ACC112 (cell line): ENCODE results near the gene RSF1.

Experiments used
- H2AFZ ChIP-seq: fragments of 200-600 bp; sonication (generic); one replicate; pipeline ENCODE4 v1.6.0; 2017; ENCODE audit warnings: antibody characterized with exemption, low read length; ENCODE audit not compliant: unreplicated experiment
- H3K27ac ChIP-seq: fragments of 200-600 bp; sonication (generic); 2 replicates; pipeline ENCODE4 v1.5.1; 2014; ENCODE audit warnings: low read depth, mild to moderate bottlenecking, antibody characterized with exemption, low read length, moderate library complexity
- H3K27me3 ChIP-seq: fragments of 200-600 bp; sonication (generic); 2 replicates; pipeline ENCODE4 v1.6.1; 2014; ENCODE audit warnings: mild to moderate bottlenecking, antibody characterized with exemption, low read length, moderate library complexity, mixed read lengths; ENCODE audit not compliant: insufficient read depth
- H3K36me3 ChIP-seq: fragments of 200-600 bp; sonication (generic); 2 replicates; pipeline ENCODE4 v1.6.1; 2016; ENCODE audit warnings: mild to moderate bottlenecking, antibody characterized with exemption, low read length, moderate library complexity, mixed read lengths; ENCODE audit not compliant: insufficient read depth
- H3K4me1 ChIP-seq: fragments of 200-600 bp; sonication (generic); one replicate; pipeline ENCODE4 v1.6.1; 2016; ENCODE audit warnings: low read length, mixed read lengths; ENCODE audit not compliant: insufficient read depth, unreplicated experiment, control insufficient read depth
- H3K4me3 ChIP-seq: fragments of 200-600 bp; sonication (generic); 2 replicates; pipeline ENCODE4 v1.5.1; 2014; ENCODE audit warnings: mild to moderate bottlenecking, low read depth, low read length
- H3K79me2 ChIP-seq: fragments of 200-600 bp; sonication (generic); one replicate; pipeline ENCODE4 v1.6.0; 2016; ENCODE audit warnings: low read length; ENCODE audit not compliant: control insufficient read depth, unreplicated experiment, insufficient read depth

Gene RSF1

DNA sequence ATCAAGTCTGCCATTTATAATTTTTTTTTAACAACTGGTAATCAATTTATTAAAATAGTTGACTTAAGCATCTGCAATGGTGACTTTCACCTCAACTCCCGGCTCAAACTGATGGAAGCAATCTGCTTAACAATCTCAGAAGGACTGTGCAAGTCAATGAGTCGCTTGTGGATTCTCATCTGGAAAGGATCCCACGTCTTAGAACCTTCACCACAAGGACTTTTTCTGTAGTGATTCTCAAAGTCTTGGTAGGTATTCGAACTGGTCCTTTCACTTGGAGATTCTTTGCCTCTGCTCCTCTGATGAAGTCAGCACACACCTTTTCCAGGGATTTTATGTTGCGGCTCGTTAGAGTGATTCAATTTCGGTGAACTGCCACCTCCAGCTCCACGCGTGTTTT, 7.3 kb downstream of the RSF1 start:
- peaks cover 4% of the 10 kb centered on the region; the same call in 1 of the 2 replicates for H3K36me3 ChIP-seq
- H3K4me1 ChIP-seq: peaks cover 9% of the 10 kb centered on the region
- H3K27ac ChIP-seq: no peak overlapping the region
- H3K79me2 ChIP-seq: peaks cover 93% of the 10 kb centered on the region
- H2AFZ ChIP-seq: no peak overlapping the region
- no peak overlapping the region for H3K4me3 ChIP-seq
- H3K27me3 ChIP-seq: no peaks in the 10 kb centered on the region

DNA sequence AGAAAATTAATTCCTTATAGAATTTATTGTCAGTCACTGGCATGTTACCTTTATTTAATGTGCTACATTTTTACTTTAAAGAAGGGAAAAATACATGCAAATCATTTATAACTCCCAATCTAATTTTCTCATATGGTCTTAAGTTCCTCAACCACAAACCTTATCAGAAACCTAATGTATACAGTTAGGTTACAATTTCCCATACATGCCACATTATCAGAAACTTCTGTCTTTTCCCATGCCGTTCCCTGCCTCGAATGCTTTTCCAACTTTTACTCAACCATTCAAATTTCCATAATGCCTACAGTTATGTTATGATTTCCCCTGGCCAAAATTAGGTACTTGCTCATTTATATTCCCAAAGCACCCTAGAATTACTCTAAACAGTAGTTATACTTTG, 13.5 kb downstream of the RSF1 start:
- H3K27me3 ChIP-seq: no peaks in the 10 kb centered on the region
- peaks cover 87% of the 10 kb centered on the region for H3K79me2 ChIP-seq
- no peaks in the 10 kb centered on the region for H3K4me1 ChIP-seq
- H2AFZ ChIP-seq: no peak overlapping the region
- H3K36me3 ChIP-seq: no peaks in the 10 kb centered on the region; the same call in 1 of the 2 replicates
- H3K27ac ChIP-seq: no peak overlapping the region
- H3K4me3 ChIP-seq: no peak overlapping the region

DNA sequence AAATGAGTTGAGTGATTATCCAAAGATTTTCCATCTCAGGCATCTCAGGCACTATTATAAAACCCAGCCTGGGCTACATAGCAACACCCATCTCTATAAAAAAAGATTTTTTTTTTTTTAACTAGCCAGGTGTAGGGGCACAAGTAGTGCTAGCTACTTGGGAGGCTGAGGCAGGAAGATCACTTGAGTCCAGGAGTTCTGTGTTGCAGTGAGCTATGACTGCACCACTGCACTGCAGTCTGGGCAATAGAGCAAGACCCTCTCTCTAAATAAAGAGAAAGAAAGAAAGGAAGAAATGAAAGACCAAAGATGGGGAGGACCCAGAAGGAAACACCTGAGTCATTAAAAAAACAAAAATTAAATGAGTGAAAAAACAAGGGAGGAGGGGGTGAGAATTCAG, 14.1 kb downstream of the RSF1 start:
- Histone ChIP-seq H3K4me1 (no peaks in the 10 kb centered on the region), H3K27me3 (no peaks in the 10 kb centered on the region), H3K27ac (no peak overlapping the region), H3K79me2 (peaks cover 85% of the 10 kb centered on the region), H3K36me3 (no peaks in the 10 kb centered on the region; the same call in 1 of the 2 replicates), H3K4me3 (no peak overlapping the region), H2AFZ (no peak overlapping the region)

DNA sequence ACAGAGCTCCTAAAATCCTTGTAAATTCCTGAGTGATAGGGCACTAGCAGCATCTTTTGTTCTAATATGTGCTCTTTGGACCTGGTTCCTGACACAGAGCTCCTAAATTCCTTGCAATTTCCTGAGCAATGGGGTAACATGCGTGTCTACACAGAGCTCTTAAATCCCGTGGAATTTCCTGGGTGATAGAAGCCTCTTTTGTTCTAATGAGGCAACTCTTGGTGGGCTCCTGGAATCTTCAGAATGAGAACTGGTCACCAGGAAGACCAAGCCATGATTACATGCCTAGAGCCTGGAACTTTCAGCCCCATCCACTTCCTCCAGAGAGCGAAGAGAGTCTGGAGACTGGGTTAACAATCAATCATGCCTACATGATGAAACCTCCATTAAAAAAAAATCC, 19.0 kb downstream of the RSF1 start:
- H3K4me1 ChIP-seq: no peaks in the 10 kb centered on the region

DNA sequence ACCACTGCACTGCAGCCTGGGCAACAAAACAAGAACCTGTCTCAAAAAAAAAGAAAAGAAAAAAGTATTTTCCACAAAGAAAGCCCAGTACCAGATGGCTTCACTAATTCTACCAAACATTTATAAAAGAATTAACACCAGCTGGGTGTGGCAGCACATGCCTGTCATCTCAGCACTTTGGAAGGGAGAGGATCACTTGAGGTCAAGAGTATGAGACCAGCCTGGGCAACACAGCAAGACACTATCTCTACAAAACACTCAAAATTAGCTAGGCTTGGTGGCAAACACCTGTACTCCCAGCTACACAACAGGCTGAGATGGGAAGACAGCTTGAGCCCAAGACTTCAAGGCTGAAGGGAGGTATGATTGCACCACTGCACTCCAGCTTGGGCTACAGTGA, 20.1 kb downstream of the RSF1 start:
- Histone ChIP-seq H3K4me1 (no peaks in the 10 kb centered on the region), H3K36me3 (no peaks in the 10 kb centered on the region), H3K27me3 (no peaks in the 10 kb centered on the region), H3K79me2 (peaks cover 81% of the 10 kb centered on the region), H3K27ac (no peak overlapping the region), H3K4me3 (no peak overlapping the region), H2AFZ (no peak overlapping the region)

More for the DNA sequence above, 19.0 kb downstream of the RSF1 start:
- Histone ChIP-seq H3K27me3 (no peaks in the 10 kb centered on the region), H2AFZ (no peak overlapping the region), H3K79me2 (peaks cover 83% of the 10 kb centered on the region), H3K36me3 (no peaks in the 10 kb centered on the region), H3K27ac (no peak overlapping the region), H3K4me3 (no peak overlapping the region)

DNA sequence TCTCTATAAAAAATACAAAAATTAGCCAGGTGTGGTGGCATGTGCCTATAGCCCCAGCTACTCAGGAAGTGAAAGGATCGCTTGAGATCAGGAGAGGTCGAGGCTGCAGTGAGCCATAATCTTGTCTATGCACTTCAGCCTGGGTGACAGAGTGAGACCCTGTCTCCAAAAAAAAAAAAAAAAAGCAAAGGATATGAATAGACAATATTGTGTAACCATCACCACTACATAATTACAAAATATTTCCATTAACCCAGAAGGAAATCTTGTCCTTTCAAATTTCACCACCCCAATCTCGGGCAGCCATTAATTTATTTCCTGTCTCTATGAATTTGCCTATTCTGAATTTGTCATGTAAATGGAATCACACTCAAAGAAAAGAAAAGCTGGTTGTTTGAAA, 21.2 kb downstream of the RSF1 start:
- H2AFZ ChIP-seq: no peak overlapping the region
- H3K27ac ChIP-seq: no peak overlapping the region
- H3K4me3 ChIP-seq: no peak overlapping the region
- H3K4me1 ChIP-seq: no peaks in the 10 kb centered on the region
- H3K27me3 ChIP-seq: no peaks in the 10 kb centered on the region
- H3K79me2 ChIP-seq: peaks cover 80% of the 10 kb centered on the region
- no peaks in the 10 kb centered on the region for H3K36me3 ChIP-seq

DNA sequence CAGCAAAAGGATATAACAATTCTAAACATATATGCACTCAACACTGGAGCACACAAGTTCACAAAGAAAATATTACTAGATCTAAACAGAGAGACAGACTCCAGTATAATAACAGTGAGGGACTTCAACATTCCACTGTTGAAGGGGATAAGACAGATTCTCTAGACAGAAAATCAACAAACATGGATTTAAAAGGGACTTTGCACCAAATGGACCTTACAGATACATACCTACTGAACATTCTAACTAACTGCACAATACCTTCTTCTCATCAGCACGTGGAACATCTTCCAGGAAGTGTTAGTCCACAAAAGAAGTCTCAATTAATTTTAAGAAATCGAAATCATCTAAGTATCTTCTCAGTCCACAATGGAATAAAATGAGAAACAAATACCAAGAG, 26.6 kb downstream of the RSF1 start:
- H3K4me1 ChIP-seq: no peaks in the 10 kb centered on the region
- H3K79me2 ChIP-seq: peaks cover 94% of the 10 kb centered on the region
- H3K36me3 ChIP-seq: peaks cover 10% of the 10 kb centered on the region; the same call in 1 of the 2 replicates
- H3K27ac ChIP-seq: no peak overlapping the region
- H3K4me3 ChIP-seq: no peak overlapping the region
- no peak overlapping the region for H2AFZ ChIP-seq
- no peaks in the 10 kb centered on the region for H3K27me3 ChIP-seq

DNA sequence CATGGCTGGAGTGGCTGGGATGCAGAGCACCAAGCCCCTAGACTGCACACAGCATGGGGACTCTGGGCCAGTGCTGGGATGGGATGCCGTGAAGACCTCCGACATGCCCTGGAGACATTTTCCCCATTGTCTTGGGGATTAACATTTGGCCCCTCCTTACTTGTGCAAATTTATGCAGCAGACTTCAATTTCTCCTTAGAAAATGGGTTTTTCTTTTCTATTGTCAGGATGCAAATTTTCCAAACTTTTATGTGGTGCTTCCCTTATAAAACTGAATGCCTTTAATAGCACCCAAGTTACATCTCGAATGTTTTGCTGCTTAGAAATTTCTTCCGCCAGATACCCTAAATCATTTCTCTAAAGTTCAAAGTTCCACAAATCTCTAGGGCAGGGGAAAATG, 29.2 kb downstream of the RSF1 start:
- no peak overlapping the region for H2AFZ ChIP-seq
- H3K27ac ChIP-seq: no peak overlapping the region
- H3K27me3 ChIP-seq: no peaks in the 10 kb centered on the region
- no peak overlapping the region for H3K4me3 ChIP-seq
- H3K79me2 ChIP-seq: peaks cover 91% of the 10 kb centered on the region
- no peaks in the 10 kb centered on the region for H3K4me1 ChIP-seq
- peaks cover 10% of the 10 kb centered on the region; the same call in 1 of the 2 replicates for H3K36me3 ChIP-seq

DNA sequence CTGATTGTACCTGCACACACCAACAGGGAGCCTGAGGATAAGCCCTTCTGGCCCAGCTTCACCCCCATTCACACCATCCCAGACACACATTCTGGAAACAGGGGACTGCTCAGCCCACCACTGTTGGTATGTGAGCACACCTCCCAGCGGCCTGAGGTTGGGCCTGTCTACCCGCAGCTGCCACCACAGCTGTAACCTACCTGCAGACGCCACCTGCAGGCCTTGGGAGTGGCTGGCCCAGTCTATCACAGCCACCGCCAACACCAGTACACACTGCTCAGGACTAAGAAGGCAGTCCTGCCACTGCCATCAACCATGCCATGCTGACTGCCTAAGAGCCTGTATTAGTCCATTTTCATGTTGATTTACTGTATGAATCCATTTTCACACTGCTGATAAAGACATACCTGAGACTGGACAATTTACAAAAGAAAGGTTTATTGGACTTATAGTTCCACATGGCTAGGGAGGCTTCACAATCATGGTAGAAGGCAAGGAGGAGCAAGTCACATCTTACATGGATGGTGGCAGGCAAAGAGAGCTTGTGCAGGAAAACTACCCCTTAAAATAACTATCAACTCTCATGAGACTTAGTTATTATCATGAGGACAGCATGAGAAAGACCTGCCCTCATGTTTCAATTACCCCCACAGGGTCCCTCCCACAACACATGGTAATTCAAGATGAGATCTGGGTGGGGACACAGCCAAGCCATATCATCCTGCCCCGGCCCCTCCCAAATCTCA, 30.6 kb downstream of the RSF1 start:
- H3K27ac ChIP-seq: no peak overlapping the region
- no peak overlapping the region for H3K4me3 ChIP-seq
- no peaks in the 10 kb centered on the region for H3K27me3 ChIP-seq
- peaks cover 10% of the 10 kb centered on the region; the same call in 1 of the 2 replicates for H3K36me3 ChIP-seq
- no peaks in the 10 kb centered on the region for H3K4me1 ChIP-seq
- peaks cover 85% of the 10 kb centered on the region for H3K79me2 ChIP-seq
- H2AFZ ChIP-seq: no peak overlapping the region

DNA sequence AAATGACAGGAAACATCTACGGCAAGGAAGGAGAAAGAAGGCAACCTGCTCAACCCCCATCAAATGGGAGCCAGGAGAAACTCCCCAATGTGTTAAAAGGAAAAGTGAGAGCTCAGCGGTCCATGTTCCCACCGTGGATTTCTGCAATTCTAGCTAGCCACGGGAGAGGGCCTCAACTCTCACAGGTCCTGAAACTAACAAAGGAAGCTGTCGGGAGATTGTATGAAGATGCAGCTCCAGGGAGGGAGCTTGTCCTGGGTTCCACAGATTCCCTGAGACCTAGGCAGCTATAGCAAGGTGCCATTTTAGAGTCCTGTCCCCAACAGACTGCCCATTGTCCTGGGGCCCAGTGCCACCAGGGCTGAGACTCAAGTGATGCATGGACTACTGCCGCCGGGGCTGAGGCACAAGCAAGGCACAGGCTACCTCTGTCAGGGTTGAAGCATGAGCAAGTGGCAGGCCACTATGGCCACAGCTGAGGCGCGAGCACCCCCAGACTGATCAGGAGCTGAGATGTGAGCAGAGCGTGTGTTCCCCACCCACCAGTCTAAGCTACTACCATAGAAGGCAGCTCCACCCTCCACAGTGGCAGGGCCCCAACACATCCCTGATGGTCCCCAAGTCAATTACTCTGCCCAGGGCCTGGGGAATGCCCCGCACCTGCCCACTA, 31.3 kb downstream of the RSF1 start:
- Histone ChIP-seq H3K27me3 (no peaks in the 10 kb centered on the region), H3K4me1 (no peaks in the 10 kb centered on the region), H3K27ac (no peak overlapping the region), H3K36me3 (peaks cover 10% of the 10 kb centered on the region; the same call in 1 of the 2 replicates), H3K79me2 (peaks cover 86% of the 10 kb centered on the region), H2AFZ (no peak overlapping the region), H3K4me3 (no peak overlapping the region)

DNA sequence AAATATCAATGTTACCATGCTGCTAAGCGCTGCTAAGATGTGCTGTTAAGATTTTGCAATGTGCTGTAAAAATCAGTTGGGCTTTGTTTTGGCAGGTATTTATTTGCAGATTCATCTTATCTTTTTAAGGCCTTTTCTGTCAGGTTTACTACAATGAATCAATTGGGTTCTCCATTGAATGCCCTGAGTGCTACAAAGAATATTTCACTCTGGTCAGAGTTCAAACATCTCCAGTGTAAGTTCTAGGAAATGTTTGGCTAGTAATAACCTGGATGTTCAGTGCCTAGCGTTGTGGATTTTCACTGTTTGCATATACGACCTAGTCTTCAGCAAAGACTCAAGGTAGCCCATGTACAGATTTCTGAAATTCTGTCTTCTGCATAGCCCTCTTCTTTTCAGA, 36.0 kb downstream of the RSF1 start:
- no peaks in the 10 kb centered on the region for H3K4me1 ChIP-seq
- no peak overlapping the region for H3K27ac ChIP-seq
- peaks cover 64% of the 10 kb centered on the region for H3K79me2 ChIP-seq
- H3K4me3 ChIP-seq: no peak overlapping the region
- no peaks in the 10 kb centered on the region for H3K27me3 ChIP-seq
- H2AFZ ChIP-seq: no peak overlapping the region
- H3K36me3 ChIP-seq: no peaks in the 10 kb centered on the region
